T-helper 17 cell (primary cell): ENCODE measurements around the gene IL36RN. TPM values are rescaled to one million over a fixed set of nuclear protein-coding genes. Genes with fewer than 3 reads are reported as not detected.

Source experiments
- ATAC-seq: fragments of 150-1000 bp; cut with Tn5 transposase; 2 replicates; pipeline ENCODE4 v1.10.0; 2021; ENCODE audit warnings: mild to moderate bottlenecking, moderate library complexity
- DNase-seq, 3 donors: peaks; one replicate each; pipeline versions ENCODE4 v3.0.0 to v3.0.0-alpha.2; 2020 to 2021
- H3K9me3 ChIP-seq: one replicate; pipeline ENCODE4 v1.7.0; 2013; ENCODE audit warnings: low read length, mild to moderate bottlenecking; ENCODE audit not compliant: control insufficient read depth, poor library complexity, severe bottlenecking
- H3K27ac Mint-ChIP-seq: one replicate; pipeline ENCODE4 v1.8.0; 2022; ENCODE audit warnings: mild to moderate bottlenecking, moderate library complexity, mixed read lengths
- H3K27me3 Mint-ChIP-seq: one replicate; pipeline ENCODE4 v1.8.0; 2022; ENCODE audit warnings: mixed read lengths
- H3K36me3 Mint-ChIP-seq: one replicate; pipeline ENCODE4 v1.8.0; 2022; ENCODE audit warnings: low read depth, mixed read lengths
- H3K4me1 Mint-ChIP-seq: one replicate; pipeline ENCODE4 v1.8.0; 2022; ENCODE audit warnings: mild to moderate bottlenecking, mixed read lengths
- H3K4me3 Mint-ChIP-seq: one replicate; pipeline ENCODE4 v1.8.0; 2022; ENCODE audit warnings: mild to moderate bottlenecking, moderate library complexity, mixed read lengths
- total RNA-seq, 4 donors: library from RNA in 2 of 4; stranded (reverse) in 2 of 4; gene quantifications; one replicate each; pipeline ENCODE4 v1.2.3 and lab custom pipeline; 2022 to 2026

The IL36RN gene
- total RNA-seq, 2 donors from 2014 or later = not detected

DNA sequence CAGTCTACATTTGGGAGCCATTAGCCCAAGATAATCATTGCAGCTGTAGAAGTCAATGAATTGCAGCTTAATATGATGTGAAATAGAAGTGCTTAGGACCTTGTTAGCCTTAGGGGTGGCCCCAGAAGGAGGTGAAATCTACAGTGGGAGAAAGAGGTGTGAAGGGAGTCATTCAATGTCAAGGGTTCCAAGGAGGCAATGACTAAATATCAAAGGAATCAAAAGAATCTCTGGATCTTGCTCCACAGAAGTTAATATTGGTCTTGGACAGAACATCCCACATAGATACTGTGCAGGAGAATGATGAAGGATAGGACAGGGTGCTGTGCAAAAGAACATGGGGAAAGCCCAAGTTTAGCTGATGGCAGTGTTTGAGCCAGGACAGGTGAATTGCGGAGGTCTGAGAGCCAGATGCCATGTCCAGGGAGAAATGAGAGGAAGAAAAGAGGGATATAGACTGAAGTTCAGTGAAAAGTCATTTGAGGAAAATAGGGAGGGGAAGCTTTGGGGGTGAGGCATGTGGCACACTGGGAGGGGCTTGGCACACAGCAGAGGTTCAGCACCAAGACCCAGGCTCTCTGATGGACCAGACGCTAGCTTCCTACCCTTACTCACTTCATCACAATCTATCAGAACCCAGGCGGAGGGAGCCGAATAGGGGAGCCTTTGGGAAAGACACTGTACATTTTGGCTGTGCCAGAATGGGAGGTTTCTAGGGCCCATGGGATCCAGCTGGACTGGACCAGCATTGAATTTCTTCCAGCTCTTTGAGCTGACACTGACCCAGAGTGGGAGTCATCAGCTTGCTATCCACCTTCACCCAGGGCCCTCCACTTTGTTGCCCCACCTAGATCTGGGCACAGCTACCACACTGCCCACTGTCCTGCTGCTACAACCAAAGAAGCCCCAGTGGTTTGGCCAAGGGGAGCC, 10.9 kb downstream of the IL36RN start:
- Mint-ChIP-seq H3K4me3 (no peak overlapping the region), H3K4me1 (peaks cover 4% of the 10 kb centered on the region), H3K27me3 (peaks cover 21% of the 10 kb centered on the region), H3K36me3 (no peaks in the 10 kb centered on the region), H3K27ac (no peak overlapping the region)
- ATAC-seq (no peak), DNase-seq (no peak)
- no peaks in the 10 kb centered on the region for H3K9me3 ChIP-seq

DNA sequence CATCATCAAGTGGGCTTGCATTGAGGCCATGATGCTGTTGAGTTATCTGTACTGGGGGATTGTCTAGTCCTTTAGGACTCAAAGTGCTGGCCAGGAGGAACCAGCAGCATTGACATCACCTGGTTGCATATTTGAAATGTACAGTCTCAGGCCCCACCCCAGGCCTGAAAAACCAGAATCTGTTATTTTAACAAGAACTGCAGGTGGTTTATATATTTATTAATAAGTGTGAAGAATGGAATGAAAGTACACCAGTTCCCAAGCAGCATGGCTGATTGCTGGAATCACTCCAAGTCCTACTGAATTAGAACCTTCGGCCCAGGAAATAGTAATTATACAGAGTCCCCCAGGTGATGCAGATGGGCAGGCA, 11.6 kb downstream of the IL36RN start:
- DNase-seq (no peak), ATAC-seq (no peak)
- no peak overlapping the region for H3K4me3 Mint-ChIP-seq
- H3K9me3 ChIP-seq = no peaks in the 10 kb centered on the region
- peaks cover 26% of the 10 kb centered on the region for H3K27me3 Mint-ChIP-seq
- H3K4me1 Mint-ChIP-seq = peaks cover 6% of the 10 kb centered on the region
- no peaks in the 10 kb centered on the region for H3K36me3 Mint-ChIP-seq
- H3K27ac Mint-ChIP-seq = no peak overlapping the region

DNA sequence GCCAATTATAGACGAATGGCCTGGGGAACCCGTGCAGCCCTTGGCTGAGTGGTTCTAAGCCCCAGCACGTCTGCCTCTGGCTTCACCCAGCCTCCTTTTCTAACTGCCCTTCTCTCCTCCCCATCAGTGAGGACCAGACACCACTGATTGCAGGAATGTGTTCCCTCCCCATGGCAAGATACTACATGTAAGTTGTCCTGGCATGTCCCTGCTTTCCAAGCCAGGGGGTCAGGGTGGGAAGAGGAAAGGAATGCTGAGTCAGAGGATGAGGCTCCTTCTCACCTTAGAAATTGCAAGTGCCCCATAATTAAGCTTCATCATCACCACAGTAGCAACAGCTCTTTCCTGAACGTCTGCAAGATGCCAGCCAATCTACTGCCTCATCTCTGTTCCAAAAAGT, 13.6 kb downstream of the IL36RN start:
- no peaks in the 10 kb centered on the region for H3K9me3 ChIP-seq
- DNase-seq = no peak
- no peak overlapping the region for H3K27ac Mint-ChIP-seq
- no peak for ATAC-seq
- H3K27me3 Mint-ChIP-seq = peaks cover 32% of the 10 kb centered on the region
- H3K4me3 Mint-ChIP-seq = no peak overlapping the region
- peaks cover 6% of the 10 kb centered on the region for H3K4me1 Mint-ChIP-seq
- H3K36me3 Mint-ChIP-seq = no peaks in the 10 kb centered on the region

DNA sequence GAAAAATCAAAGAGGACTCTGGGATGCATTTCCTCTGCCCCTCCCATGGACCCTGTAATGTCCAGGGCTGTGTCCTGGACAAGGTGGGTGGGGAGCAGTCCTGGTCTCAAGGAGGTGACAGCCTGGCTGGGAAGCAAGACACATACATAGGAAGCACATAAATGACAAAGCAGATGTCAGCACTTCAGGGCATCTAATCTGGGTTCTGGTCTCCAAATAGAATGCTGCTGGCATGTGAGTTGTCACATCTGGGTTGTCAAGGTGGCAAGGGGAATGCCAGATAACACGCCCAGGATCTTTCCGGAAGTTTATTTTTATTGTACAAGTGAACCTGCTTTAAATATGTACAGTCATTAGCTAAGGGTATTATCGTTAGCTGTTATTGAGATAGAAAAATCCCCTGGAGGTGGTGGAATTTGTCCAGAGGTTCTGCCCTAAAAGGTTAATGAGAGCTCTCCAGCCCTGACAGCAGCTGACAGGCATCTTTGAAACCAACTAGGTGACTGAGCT, 14.4 kb downstream of the IL36RN start:
- no peak overlapping the region for H3K27ac Mint-ChIP-seq
- DNase-seq (no peak), ATAC-seq (no peak)
- H3K4me3 Mint-ChIP-seq = no peak overlapping the region
- no peaks in the 10 kb centered on the region for H3K9me3 ChIP-seq
- H3K36me3 Mint-ChIP-seq = no peaks in the 10 kb centered on the region
- peaks cover 8% of the 10 kb centered on the region for H3K4me1 Mint-ChIP-seq
- peaks cover 32% of the 10 kb centered on the region for H3K27me3 Mint-ChIP-seq

DNA sequence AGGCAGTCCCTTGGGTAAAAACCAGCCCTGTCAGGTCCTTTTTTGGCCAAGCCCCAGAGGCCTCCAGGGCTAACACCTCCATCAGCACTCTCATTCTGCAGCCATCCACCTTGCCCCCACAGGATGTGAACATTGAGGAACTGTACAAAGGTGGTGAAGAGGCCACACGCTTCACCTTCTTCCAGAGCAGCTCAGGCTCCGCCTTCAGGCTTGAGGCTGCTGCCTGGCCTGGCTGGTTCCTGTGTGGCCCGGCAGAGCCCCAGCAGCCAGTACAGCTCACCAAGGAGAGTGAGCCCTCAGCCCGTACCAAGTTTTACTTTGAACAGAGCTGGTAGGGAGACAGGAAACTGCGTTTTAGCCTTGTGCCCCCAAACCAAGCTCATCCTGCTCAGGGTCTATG, 16.0 kb downstream of the IL36RN start:
- no peak overlapping the region for H3K4me3 Mint-ChIP-seq
- H3K27ac Mint-ChIP-seq = no peak overlapping the region
- H3K9me3 ChIP-seq = no peaks in the 10 kb centered on the region
- ATAC-seq (no peak), DNase-seq (no peak)
- peaks cover 8% of the 10 kb centered on the region for H3K4me1 Mint-ChIP-seq
- peaks cover 37% of the 10 kb centered on the region for H3K27me3 Mint-ChIP-seq
- no peaks in the 10 kb centered on the region for H3K36me3 Mint-ChIP-seq

DNA sequence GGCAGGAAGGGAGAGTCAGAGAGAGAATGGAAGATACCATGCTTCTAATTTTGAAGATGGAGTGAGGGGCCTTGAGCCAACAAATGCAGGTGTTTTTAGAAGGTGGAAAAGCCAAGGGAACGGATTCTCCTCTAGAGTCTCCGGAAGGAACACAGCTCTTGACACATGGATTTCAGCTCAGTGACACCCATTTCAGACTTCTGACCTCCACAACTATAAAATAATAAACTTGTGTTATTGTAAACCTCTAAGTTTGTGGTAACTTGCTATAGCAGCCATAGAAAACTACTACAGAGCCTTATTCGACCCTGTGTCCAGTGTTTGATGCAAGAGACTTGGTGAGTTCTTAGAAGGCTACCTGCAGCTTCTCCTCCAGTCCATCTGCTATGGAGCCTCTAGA, 16.6 kb downstream of the IL36RN start:
- no peaks in the 10 kb centered on the region for H3K9me3 ChIP-seq
- Mint-ChIP-seq H3K36me3 (no peaks in the 10 kb centered on the region), H3K27ac (no peak overlapping the region), H3K27me3 (peaks cover 39% of the 10 kb centered on the region), H3K4me3 (no peak overlapping the region), H3K4me1 (peaks cover 8% of the 10 kb centered on the region)
- ATAC-seq (no peak), DNase-seq (no peak)

DNA sequence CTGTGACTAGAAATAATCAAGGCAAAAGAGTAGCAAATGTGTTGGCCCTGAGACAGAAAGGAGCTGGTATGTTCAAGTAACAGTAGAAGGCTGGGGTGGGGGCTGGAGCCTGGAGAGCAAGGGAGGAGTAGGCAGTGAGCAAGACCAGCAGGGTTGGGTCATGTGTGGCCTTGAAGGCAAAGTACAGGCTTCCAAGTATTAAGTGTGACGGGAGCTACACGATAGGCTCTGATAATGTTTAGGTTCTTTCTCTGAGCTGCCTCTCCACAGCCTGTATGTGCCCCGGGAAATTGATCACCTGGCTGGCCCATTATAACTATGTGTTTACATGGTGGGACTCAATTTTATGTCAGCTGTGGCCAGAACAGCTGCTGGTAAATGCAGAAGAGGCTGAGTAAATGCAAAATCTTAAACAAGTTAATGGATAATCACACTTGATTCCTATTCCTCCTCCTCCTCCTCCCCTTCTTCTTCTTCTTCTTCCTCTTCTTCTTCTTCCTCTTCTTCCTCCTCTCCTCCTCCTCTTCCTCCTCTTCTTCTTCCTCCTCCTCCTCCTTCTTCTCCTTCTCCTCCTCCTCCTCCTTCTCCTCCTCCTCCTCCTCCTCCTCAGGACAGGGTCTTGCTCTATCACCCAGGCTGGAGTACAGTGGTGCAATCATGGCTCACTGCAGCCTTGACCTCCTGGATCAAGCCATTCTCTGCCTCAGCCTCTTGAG, 18.1 kb downstream of the IL36RN start:
- Mint-ChIP-seq H3K27ac (no peak overlapping the region), H3K27me3 (peaks cover 50% of the 10 kb centered on the region), H3K4me1 (peaks cover 8% of the 10 kb centered on the region)

DNA sequence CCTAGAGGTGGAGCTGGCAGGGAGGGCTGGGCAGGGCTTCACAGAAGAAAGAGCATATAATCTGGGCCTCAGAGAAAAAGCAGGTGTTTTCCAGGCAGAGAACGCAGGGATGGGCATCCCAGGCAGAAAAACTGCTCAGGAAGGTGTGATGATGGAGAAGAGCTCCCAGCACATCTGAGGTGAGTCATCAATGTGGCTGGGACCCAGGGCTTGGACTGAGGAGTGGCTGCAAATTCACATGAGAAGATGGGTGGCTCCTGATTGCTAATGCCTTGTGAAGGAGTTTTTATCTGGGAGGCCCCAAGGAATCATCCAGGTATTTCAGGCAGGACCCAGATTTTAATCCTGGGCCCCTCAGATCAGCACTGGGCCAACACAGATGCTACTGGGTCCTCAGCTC, 18.9 kb downstream of the IL36RN start:
- DNase-seq = no peak
- Mint-ChIP-seq H3K4me1 (peaks cover 8% of the 10 kb centered on the region), H3K4me3 (no peak overlapping the region), H3K27me3 (peaks cover 43% of the 10 kb centered on the region), H3K36me3 (no peaks in the 10 kb centered on the region), H3K27ac (no peak overlapping the region)
- no peak for ATAC-seq
- no peaks in the 10 kb centered on the region for H3K9me3 ChIP-seq

More for the DNA sequence above, 18.1 kb downstream of the IL36RN start:
- no peaks in the 10 kb centered on the region for H3K9me3 ChIP-seq
- ATAC-seq = no peak
- Mint-ChIP-seq H3K36me3 (no peaks in the 10 kb centered on the region), H3K4me3 (no peak overlapping the region)
- no peak for DNase-seq

DNA sequence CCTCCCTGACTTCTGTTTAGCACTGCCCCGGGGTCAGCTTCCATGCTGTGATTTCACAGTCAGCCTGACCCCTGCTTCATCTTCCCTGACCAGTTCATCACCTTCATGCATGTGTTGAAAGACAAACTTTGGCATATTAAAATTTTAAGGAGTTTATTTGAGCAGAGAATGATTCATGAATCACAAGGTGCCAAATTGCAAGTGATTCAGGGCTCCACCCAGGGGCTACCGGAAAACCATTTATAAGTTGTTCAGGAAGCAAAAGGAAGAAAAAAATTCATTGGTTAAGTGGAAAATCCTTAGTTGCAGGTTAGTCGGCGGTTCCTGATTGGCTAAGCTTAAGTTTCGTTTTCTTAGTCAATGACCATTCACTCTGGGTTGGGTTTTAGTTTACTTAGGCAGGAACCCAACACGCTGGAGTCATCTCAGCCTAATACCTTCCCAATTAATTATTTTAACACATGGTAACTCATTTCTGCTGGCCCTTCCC, 19.4 kb downstream of the IL36RN start:
- DNase-seq (no peak), ATAC-seq (no peak)
- no peak overlapping the region for H3K4me3 Mint-ChIP-seq
- H3K36me3 Mint-ChIP-seq = no peaks in the 10 kb centered on the region
- H3K4me1 Mint-ChIP-seq = peaks cover 6% of the 10 kb centered on the region
- peaks cover 43% of the 10 kb centered on the region for H3K27me3 Mint-ChIP-seq
- no peaks in the 10 kb centered on the region for H3K9me3 ChIP-seq
- no peak overlapping the region for H3K27ac Mint-ChIP-seq

DNA sequence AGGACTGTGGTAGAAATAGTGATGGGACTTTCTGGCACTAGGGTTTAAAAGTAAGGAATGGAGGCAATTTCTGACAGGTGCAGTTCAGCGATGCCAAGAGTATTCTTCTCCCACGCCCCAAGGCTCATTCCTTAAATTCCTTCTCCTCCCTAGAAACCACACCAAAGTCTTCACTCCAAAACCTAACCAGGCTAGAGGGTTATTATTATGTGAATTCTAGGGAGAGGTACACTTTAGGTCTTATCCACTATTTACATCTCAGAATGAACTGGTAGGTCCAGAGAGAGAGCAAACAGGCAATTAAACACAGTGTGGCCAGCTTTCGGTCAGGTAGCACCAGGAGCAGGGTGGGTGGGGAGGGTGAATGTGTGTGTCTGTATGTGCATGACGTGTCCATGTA, 20.1 kb downstream of the IL36RN start:
- no peaks in the 10 kb centered on the region for H3K9me3 ChIP-seq
- no peak overlapping the region for H3K4me3 Mint-ChIP-seq
- no peak overlapping the region for H3K27ac Mint-ChIP-seq
- H3K27me3 Mint-ChIP-seq = peaks cover 44% of the 10 kb centered on the region
- H3K4me1 Mint-ChIP-seq = peaks cover 6% of the 10 kb centered on the region
- no peaks in the 10 kb centered on the region for H3K36me3 Mint-ChIP-seq
- no peak for DNase-seq
- no peak for ATAC-seq

DNA sequence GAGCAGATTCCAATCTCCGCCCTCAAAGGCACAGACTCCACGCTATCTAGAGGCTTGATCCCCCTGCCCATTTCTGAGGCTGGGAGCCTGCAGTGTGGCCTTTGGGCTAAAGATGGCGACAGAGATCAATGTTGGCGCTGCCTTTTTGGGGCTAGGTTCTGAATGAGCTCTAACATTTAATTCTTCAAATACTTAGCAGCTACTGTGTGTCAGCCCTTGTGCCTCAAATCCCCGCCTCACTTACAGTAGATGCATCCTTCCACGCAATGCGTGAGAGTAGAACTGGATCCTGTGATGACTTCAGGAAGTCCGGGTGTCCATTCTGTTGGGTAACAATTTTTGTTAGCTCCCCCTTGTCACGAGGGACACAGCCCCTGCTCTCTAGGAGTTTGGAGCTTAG, 21.1 kb downstream of the IL36RN start:
- H3K27ac Mint-ChIP-seq = no peak overlapping the region
- peak; percentile 78 for ATAC-seq
- peaks cover 46% of the 10 kb centered on the region for H3K27me3 Mint-ChIP-seq
- H3K4me3 Mint-ChIP-seq = no peak overlapping the region
- H3K4me1 Mint-ChIP-seq = peaks cover 3% of the 10 kb centered on the region
- H3K9me3 ChIP-seq = no peaks in the 10 kb centered on the region
- DNase-seq = peak in 1 of 3 donors; percentile 29
- peaks cover 3% of the 10 kb centered on the region for H3K36me3 Mint-ChIP-seq

DNA sequence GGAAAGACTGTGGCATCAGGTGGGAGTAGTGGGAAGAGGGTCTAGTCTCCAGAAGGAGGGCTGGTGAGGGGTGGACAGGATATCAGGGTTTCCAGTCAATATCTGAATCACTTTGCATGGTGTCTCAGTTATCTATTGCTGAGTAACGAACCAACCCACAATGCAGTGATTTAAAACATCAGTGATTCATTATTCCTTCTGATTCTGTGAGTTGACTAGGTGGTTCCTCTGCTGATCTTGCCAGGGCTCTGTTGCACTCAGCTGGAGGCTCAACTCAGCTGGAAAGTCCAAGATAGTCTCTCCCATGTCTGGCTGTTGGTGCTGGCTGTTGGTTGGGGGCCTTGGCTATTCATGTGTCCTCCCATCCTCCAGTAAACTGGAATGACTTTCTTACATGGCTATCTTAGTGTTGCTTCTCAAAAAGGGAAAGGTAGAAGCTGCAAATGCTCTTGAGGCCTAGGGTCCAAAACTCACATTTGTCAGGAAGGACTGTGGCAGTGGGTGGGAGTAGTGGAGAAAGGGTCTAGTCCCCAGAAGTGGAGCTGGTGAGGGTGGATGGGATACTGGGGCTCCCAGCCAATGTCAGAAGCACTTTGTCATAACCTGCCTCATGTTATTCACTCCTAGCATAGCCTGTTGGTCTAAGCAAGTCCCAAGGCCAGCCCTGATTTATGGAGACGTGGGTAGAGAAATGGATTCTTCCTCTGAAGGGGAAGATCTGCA, 22.7 kb downstream of the IL36RN start:
- Mint-ChIP-seq H3K27ac (peak overlapping the region; percentile 34), H3K27me3 (peaks cover 47% of the 10 kb centered on the region), H3K36me3 (peaks cover 8% of the 10 kb centered on the region), H3K4me3 (no peak overlapping the region), H3K4me1 (peaks cover 5% of the 10 kb centered on the region)
- H3K9me3 ChIP-seq = no peaks in the 10 kb centered on the region
- DNase-seq = no peak
- no peak for ATAC-seq

DNA sequence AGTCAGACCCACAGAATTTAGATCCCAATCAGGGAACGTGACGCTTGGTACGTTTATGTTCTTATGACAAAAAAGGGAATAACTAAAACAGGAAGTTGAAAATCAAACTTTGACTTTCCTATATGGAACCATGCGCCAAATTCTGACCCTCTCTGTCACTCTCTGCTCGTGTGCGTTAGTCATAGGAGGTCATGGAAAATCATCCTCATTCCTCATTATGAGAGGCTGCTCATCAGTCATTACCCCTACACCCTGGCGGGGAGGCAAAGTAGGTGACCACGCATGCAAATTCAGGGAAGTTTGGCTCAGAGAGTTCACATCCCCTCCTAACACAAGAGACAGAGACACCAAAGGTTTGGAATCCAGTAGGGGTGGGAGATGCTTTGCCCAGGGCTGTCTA, 24.3 kb downstream of the IL36RN start:
- DNase-seq = no peak
- no peaks in the 10 kb centered on the region for H3K9me3 ChIP-seq
- H3K27me3 Mint-ChIP-seq = peaks cover 42% of the 10 kb centered on the region
- H3K4me3 Mint-ChIP-seq = no peak overlapping the region
- ATAC-seq = no peak
- H3K36me3 Mint-ChIP-seq = peaks cover 8% of the 10 kb centered on the region
- H3K27ac Mint-ChIP-seq = no peak overlapping the region
- H3K4me1 Mint-ChIP-seq = peaks cover 3% of the 10 kb centered on the region
